Panc1 (cell line): ENCODE data around the gene UBASH3B. TPM values are rescaled to one million over a fixed set of nuclear protein-coding genes. Genes with fewer than 3 reads are reported as not detected.

Source experiments
- ATAC-seq: fragments of 200-7000 bp; cut with Tn5 transposase; 2 replicates; pipeline ENCODE4 v1.9.1; 2020; ENCODE audit warnings: mild to moderate bottlenecking, moderate library complexity
- BruUV-seq: library from RNA; stranded (reverse); fragments of 400-500 nt; replicated peaks from 2 replicates; lab custom pipeline; 2021; lab: Mats Ljungman, UMichigan
- CTCF ChIA-PET: fragments of 300-600 bp; sonication (Branson Sonifier 250); formaldehyde crosslinking; loops from one replicate; lab custom pipeline; 2022; ENCODE audit warnings: antibody characterized with exemption; lab: Charles Lee
- POLR2A ChIA-PET: fragments of 300-600 bp; sonication (Branson Sonifier 250); formaldehyde crosslinking; loops from one replicate; lab custom pipeline; 2022; ENCODE audit warnings: antibody characterized with exemption; lab: Charles Lee
- DNase-seq: peaks from one replicate; pipeline ENCODE4 v3.0.0-alpha.2; 2010; ENCODE audit warnings: low read depth, low spot score
- H3K27ac ChIP-seq: 2 replicates; pipeline ENCODE4 v1.5.1; 2011; ENCODE audit warnings: mild to moderate bottlenecking, low read length, inconsistent platforms
- H3K27me3 ChIP-seq: fragments of 200-500 bp; sonication (Bioruptor generic); 2 replicates; pipeline ENCODE4 v1.6.0; 2014; ENCODE audit warnings: low read length, inconsistent platforms; ENCODE audit not compliant: control insufficient read depth, insufficient read depth
- H3K36me3 ChIP-seq: fragments of 200-500 bp; sonication (Bioruptor generic); 2 replicates; pipeline ENCODE4 v1.5.1; 2014; ENCODE audit warnings: inconsistent platforms, mild to moderate bottlenecking, low read length, moderate library complexity; ENCODE audit not compliant: control insufficient read depth, insufficient read depth
- H3K4me1 ChIP-seq: 2 replicates; pipeline ENCODE4 v1.5.1; 2011; ENCODE audit warnings: inconsistent platforms, mild to moderate bottlenecking, low read length, moderate library complexity; ENCODE audit not compliant: control insufficient read depth, insufficient read depth
- H3K4me3 ChIP-seq, 2 experiments: 2 replicates each; pipeline ENCODE4 v1.5.1; 2011 to 2012; ENCODE audit warnings: low read depth in 2 of 2, low read length in 2 of 2, mild to moderate bottlenecking in 2 of 2, inconsistent platforms in 1 of 2, moderate library complexity in 1 of 2
- H3K9me3 ChIP-seq: fragments of 200-500 bp; sonication (Bioruptor generic); 2 replicates; pipeline ENCODE4 v1.5.1; 2014; ENCODE audit warnings: low read depth, mild to moderate bottlenecking, inconsistent platforms, low read length, moderate library complexity; ENCODE audit not compliant: control insufficient read depth, insufficient read depth
- CTCF ChIP-seq: fragments of 450-650 bp; IDR thresholded peaks from 2 replicates; pipeline ENCODE4 v1.5.1; 2017; ENCODE audit warnings: mild to moderate bottlenecking
- POLR2AphosphoS5 ChIP-seq: IDR thresholded peaks from 2 replicates; pipeline ENCODE4 v1.6.1; 2012; ENCODE audit warnings: mild to moderate bottlenecking, low read depth, low read length, moderate library complexity
- SIN3A ChIP-seq: IDR thresholded peaks from 2 replicates; pipeline ENCODE4 v1.6.1; 2012; ENCODE audit warnings: low read depth, mild to moderate bottlenecking, low read length, moderate library complexity, borderline replicate concordance; ENCODE audit not compliant: insufficient read depth
- TCF7L2 ChIP-seq: IDR thresholded peaks from 2 replicates; pipeline ENCODE4 v1.6.1; 2011; ENCODE audit warnings: mild to moderate bottlenecking, low read depth, low read length, inconsistent platforms
- in situ Hi-C: cut with HindIII; loops from 2 replicates; pipeline ENCODE4 v1.10.0; 2016; ENCODE audit warnings: low sequenced_read_pairs, low pct_unique_long_range_greater_than_20kb
- intact Hi-C: fragments of 100-400 bp; cut with micrococcal nuclease; formaldehyde crosslinking; loops from one replicate; pipeline ENCODE4 v1.10.0; 2022; ENCODE audit not compliant: unreplicated experiment
- total RNA-seq: library from RNA; stranded (reverse); gene quantifications from one replicate; pipeline ENCODE4 v1.2.1, GENCODE V29; 2021; ENCODE audit not compliant: unreplicated experiment
- TF ChIP-seq, protein P1 (sequence below), 2 experiments: IDR thresholded peaks; 2 replicates each; pipeline ENCODE4 v1.6.1; 2011 to 2012; ENCODE audit warnings: low read depth in 2 of 2, control low read depth in 1 of 2, low read length in 1 of 2, mild to moderate bottlenecking in 1 of 2, moderate library complexity in 1 of 2; ENCODE audit not compliant: insufficient read depth in 1 of 2

The UBASH3B gene
- total RNA-seq, 1 experiment from 2014 or later = 55.1 TPM

- ChIA-PET POLR2A (no interaction called here), CTCF (interaction anchor here (0.6 kb wide), 1 partner anchor 51 kb away, joined by 5 read pairs; no protein-coding TSS in a partner anchor)
- TF ChIP-seq POLR2AphosphoS5 = no peak
- no peak for TF ChIP-seq SIN3A
- no peak for TF ChIP-seq TCF7L2
- TF ChIP-seq, protein P1, sequence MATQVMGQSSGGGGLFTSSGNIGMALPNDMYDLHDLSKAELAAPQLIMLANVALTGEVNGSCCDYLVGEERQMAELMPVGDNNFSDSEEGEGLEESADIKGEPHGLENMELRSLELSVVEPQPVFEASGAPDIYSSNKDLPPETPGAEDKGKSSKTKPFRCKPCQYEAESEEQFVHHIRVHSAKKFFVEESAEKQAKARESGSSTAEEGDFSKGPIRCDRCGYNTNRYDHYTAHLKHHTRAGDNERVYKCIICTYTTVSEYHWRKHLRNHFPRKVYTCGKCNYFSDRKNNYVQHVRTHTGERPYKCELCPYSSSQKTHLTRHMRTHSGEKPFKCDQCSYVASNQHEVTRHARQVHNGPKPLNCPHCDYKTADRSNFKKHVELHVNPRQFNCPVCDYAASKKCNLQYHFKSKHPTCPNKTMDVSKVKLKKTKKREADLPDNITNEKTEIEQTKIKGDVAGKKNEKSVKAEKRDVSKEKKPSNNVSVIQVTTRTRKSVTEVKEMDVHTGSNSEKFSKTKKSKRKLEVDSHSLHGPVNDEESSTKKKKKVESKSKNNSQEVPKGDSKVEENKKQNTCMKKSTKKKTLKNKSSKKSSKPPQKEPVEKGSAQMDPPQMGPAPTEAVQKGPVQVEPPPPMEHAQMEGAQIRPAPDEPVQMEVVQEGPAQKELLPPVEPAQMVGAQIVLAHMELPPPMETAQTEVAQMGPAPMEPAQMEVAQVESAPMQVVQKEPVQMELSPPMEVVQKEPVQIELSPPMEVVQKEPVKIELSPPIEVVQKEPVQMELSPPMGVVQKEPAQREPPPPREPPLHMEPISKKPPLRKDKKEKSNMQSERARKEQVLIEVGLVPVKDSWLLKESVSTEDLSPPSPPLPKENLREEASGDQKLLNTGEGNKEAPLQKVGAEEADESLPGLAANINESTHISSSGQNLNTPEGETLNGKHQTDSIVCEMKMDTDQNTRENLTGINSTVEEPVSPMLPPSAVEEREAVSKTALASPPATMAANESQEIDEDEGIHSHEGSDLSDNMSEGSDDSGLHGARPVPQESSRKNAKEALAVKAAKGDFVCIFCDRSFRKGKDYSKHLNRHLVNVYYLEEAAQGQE (IDR thresholded peaks at IDR 0.05; ENCODE audit: insufficient read depth in 1 of 2, low read depth in 2 of 2, low read length in 1 of 2) = no peak
- no peak for TF ChIP-seq CTCF
- Histone ChIP-seq H3K36me3 (no peaks in the 10 kb centered on the region), H3K27me3 (no peaks in the 10 kb centered on the region), H3K4me3 (no peak overlapping the region), H3K27ac (no peak overlapping the region; the same call in 1 of the 2 replicates), H3K4me1 (peaks cover 45% of the 10 kb centered on the region), H3K9me3 (peaks cover 4% of the 10 kb centered on the region; the same call in 1 of the 2 replicates)
- DNase-seq = no peak
- ATAC-seq = peak; percentile 20; the same call in 1 of the 2 replicates
- in situ Hi-C loops (no loop called here), intact Hi-C loops (no loop called here)
- BruUV-seq = no TSS peak
Observed at GRCh38 chr11:122664188-122664587, 8.7 kb downstream of the UBASH3B start.

DNA sequence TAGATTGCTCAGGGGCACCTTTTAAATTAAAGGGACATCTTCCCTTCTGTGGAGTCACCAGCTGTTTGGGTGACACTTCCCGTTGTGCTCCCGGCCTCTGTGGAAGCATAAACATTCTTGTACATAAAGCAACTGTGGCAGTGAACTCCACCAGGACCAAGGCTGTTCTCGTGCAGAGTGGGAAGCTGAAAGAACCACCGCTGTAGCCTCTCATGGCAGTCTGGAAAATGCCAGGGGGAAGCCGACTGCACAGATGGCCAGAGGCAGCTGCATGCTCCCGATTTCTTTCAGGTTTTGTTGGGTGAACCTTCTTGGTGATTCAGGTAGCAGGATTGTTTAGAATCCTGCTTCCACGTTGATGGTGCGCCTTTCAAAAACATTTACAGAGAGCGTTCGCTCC, 10.3 kb downstream of the UBASH3B start:
- Histone ChIP-seq H3K27ac (peak overlapping the region; percentile 70), H3K4me1 (peaks cover 28% of the 10 kb centered on the region), H3K9me3 (peaks cover 4% of the 10 kb centered on the region; the same call in 1 of the 2 replicates), H3K27me3 (no peaks in the 10 kb centered on the region), H3K36me3 (no peaks in the 10 kb centered on the region), H3K4me3 (peak overlapping the region in 1 of 2 experiments; percentile 35; a peak in 2 of 4 replicates)
- no peak for DNase-seq
- ChIA-PET CTCF (no interaction called here), POLR2A (no interaction called here)
- no TSS peak for BruUV-seq
- intact Hi-C loops (no loop called here), in situ Hi-C loops (no loop called here)
- peak; percentile 7; the same call in 1 of the 2 replicates for ATAC-seq
- TF ChIP-seq, protein P1 (IDR thresholded peaks at IDR 0.05; ENCODE audit: insufficient read depth in 1 of 2, low read depth in 2 of 2, low read length in 1 of 2) = no peak
- TF ChIP-seq CTCF (no peak), TCF7L2 (no peak), POLR2AphosphoS5 (no peak), SIN3A (no peak)
